Measurements from ENCODE around the gene GSTM4.

Gene GSTM4

GRCh38 chr1:109620401-109620791 lies 35.5 kb upstream of the GSTM4 start:
- no peak overlapping the region for H3K4ac ChIP-seq (ENCODE audit: low read depth, low read length)
- no CpG with 5 or more reads among the region's 9 CpGs for WGBS (ENCODE audit: extremely low coverage, insufficient coverage, low lambda C conversion rate)
- H3K27me3 ChIP-seq (ENCODE audit: insufficient read depth, low read length, poor library complexity), result no peaks in the 10 kb centered on the region
- peak overlapping the region; percentile 42 for H3K18ac ChIP-seq (ENCODE audit: low read length)
- H4K8ac ChIP-seq (ENCODE audit: low read depth, low read length), result no peak overlapping the region
- peaks cover 2% of the 10 kb centered on the region for H3K4me1 ChIP-seq (ENCODE audit: control insufficient read depth, low read depth, low read length)
- peak overlapping the region; percentile 60 for H3K27ac ChIP-seq (ENCODE audit: low read depth, low read length)
- no peak overlapping the region for H2BK15ac ChIP-seq (replicated peaks; ENCODE audit: low read depth)
- peak overlapping the region; percentile 96 for H3K56ac ChIP-seq (ENCODE audit: low read length)
- peak overlapping the region; percentile 98 for H3K4me2 ChIP-seq (ENCODE audit: low read length)
- H3K79me1 ChIP-seq (ENCODE audit: low read length), result peaks cover 23% of the 10 kb centered on the region
- H2AK5ac ChIP-seq (ENCODE audit: low read length), result peak overlapping the region; percentile 59
- peak overlapping the region; percentile 78 for H2BK5ac ChIP-seq (ENCODE audit: low read length)
- no peak overlapping the region for H4K5ac ChIP-seq (ENCODE audit: low read length)
- no peak overlapping the region for H2BK120ac ChIP-seq (ENCODE audit: low read depth, low read length)
- H3K4me3 ChIP-seq (ENCODE audit: low read length), result peak overlapping the region; percentile 89
- peak overlapping the region; percentile 90 for H3K23ac ChIP-seq (ENCODE audit: low read length)
- H3K79me2 ChIP-seq (ENCODE audit: control insufficient read depth, insufficient read depth, low read length), result peaks cover 30% of the 10 kb centered on the region
- DNase-seq, result peak; percentile 67
- H3K9ac ChIP-seq (ENCODE audit: low read length), result peak overlapping the region; percentile 97
- no peaks in the 10 kb centered on the region for H3K36me3 ChIP-seq (ENCODE audit: control insufficient read depth, insufficient read depth, low read length)

DNA sequence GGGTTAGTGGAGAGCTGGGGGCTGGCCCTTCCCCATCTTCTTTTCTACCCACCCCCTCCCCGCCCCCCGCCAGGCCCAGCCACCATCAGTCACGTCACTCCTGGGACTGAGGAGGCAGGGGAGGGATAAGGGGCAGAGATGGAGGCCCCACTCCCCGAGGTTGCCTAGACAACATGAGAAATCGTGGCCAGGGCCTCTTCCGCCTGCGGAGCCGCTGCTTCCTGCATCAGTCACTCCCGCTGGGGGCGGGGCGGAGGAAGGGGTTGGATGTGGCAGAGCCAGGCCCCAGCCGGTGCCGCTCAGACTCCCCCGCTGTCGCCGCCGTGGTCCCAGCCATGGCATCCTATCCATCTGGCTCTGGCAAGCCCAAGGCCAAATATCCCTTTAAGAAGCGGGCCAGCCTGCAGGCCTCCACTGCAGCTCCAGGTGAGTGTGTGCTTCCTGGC lies 35.0 kb upstream of the GSTM4 start:
- H3K18ac ChIP-seq (ENCODE audit: low read length), result peak overlapping the region; percentile 42
- no peak overlapping the region for H4K5ac ChIP-seq (ENCODE audit: low read length)
- H3K79me2 ChIP-seq (ENCODE audit: control insufficient read depth, insufficient read depth, low read length), result peaks cover 30% of the 10 kb centered on the region
- peak overlapping the region; percentile 96 for H3K56ac ChIP-seq (ENCODE audit: low read length)
- peak overlapping the region; percentile 98 for H3K4me2 ChIP-seq (ENCODE audit: low read length)
- DNase-seq, result peak; percentile 96
- no peaks in the 10 kb centered on the region for H3K36me3 ChIP-seq (ENCODE audit: control insufficient read depth, insufficient read depth, low read length)
- H3K23ac ChIP-seq (ENCODE audit: low read length), result no peak overlapping the region
- no peak overlapping the region for H3K27ac ChIP-seq (ENCODE audit: low read depth, low read length)
- WGBS (ENCODE audit: extremely low coverage, insufficient coverage, low lambda C conversion rate), result no CpG with 5 or more reads among the region's 18 CpGs
- H4K8ac ChIP-seq (ENCODE audit: low read depth, low read length), result no peak overlapping the region
- no peak overlapping the region for H3K4ac ChIP-seq (ENCODE audit: low read depth, low read length)
- H3K79me1 ChIP-seq (ENCODE audit: low read length), result peaks cover 23% of the 10 kb centered on the region
- peak overlapping the region; percentile 97 for H3K9ac ChIP-seq (ENCODE audit: low read length)
- no peak overlapping the region for H2BK5ac ChIP-seq (ENCODE audit: low read length)
- no peak overlapping the region for H2BK120ac ChIP-seq (ENCODE audit: low read depth, low read length)
- H3K4me1 ChIP-seq (ENCODE audit: control insufficient read depth, low read depth, low read length), result peaks cover 2% of the 10 kb centered on the region
- H2AK5ac ChIP-seq (ENCODE audit: low read length), result no peak overlapping the region
- no peak overlapping the region for H2BK15ac ChIP-seq (replicated peaks; ENCODE audit: low read depth)
- H3K4me3 ChIP-seq (ENCODE audit: low read length), result peak overlapping the region; percentile 89
- H3K27me3 ChIP-seq (ENCODE audit: insufficient read depth, low read length, poor library complexity), result no peaks in the 10 kb centered on the region

- Histone ChIP-seq H4K5ac (ENCODE audit: low read length) (no peak overlapping the region), H3K4me3 (ENCODE audit: low read length) (no peak overlapping the region), H2BK120ac (ENCODE audit: low read depth, low read length) (no peak overlapping the region), H2BK5ac (ENCODE audit: low read length) (no peak overlapping the region), H3K23ac (ENCODE audit: low read length) (no peak overlapping the region), H3K36me3 (ENCODE audit: control insufficient read depth, insufficient read depth, low read length) (no peaks in the 10 kb centered on the region), H3K79me2 (ENCODE audit: control insufficient read depth, insufficient read depth, low read length) (peaks cover 30% of the 10 kb centered on the region), H2BK15ac (replicated peaks; ENCODE audit: low read depth) (no peak overlapping the region), H3K79me1 (ENCODE audit: low read length) (peaks cover 23% of the 10 kb centered on the region), H2AK5ac (ENCODE audit: low read length) (no peak overlapping the region), H3K27ac (ENCODE audit: low read depth, low read length) (no peak overlapping the region), H3K4me1 (ENCODE audit: control insufficient read depth, low read depth, low read length) (peaks cover 2% of the 10 kb centered on the region), H3K9ac (ENCODE audit: low read length) (peak overlapping the region; percentile 76), H3K27me3 (ENCODE audit: insufficient read depth, low read length, poor library complexity) (no peaks in the 10 kb centered on the region), H3K56ac (ENCODE audit: low read length) (peak overlapping the region; percentile 56), H3K18ac (ENCODE audit: low read length) (no peak overlapping the region), H3K4me2 (ENCODE audit: low read length) (peak overlapping the region; percentile 85), H3K4ac (ENCODE audit: low read depth, low read length) (no peak overlapping the region), H4K8ac (ENCODE audit: low read depth, low read length) (no peak overlapping the region)
- no peak for DNase-seq
- no CpG with 5 or more reads among the region's 13 CpGs for WGBS (ENCODE audit: extremely low coverage, insufficient coverage, low lambda C conversion rate)
Measured at GRCh38 chr1:109621379-109622136, 34.3 kb upstream of the GSTM4 start.

- no CpG with 5 or more reads among the region's 11 CpGs for WGBS (ENCODE audit: extremely low coverage, insufficient coverage, low lambda C conversion rate)
- Histone ChIP-seq H3K9ac (ENCODE audit: low read length) (no peak overlapping the region), H3K27me3 (ENCODE audit: insufficient read depth, low read length, poor library complexity) (no peaks in the 10 kb centered on the region), H3K36me3 (ENCODE audit: control insufficient read depth, insufficient read depth, low read length) (no peaks in the 10 kb centered on the region), H3K27ac (ENCODE audit: low read depth, low read length) (no peak overlapping the region), H3K18ac (ENCODE audit: low read length) (no peak overlapping the region), H4K8ac (ENCODE audit: low read depth, low read length) (no peak overlapping the region), H3K79me2 (ENCODE audit: control insufficient read depth, insufficient read depth, low read length) (peaks cover 30% of the 10 kb centered on the region), H2BK120ac (ENCODE audit: low read depth, low read length) (no peak overlapping the region), H3K56ac (ENCODE audit: low read length) (no peak overlapping the region), H3K23ac (ENCODE audit: low read length) (no peak overlapping the region), H2AK5ac (ENCODE audit: low read length) (no peak overlapping the region), H3K4me2 (ENCODE audit: low read length) (no peak overlapping the region), H4K5ac (ENCODE audit: low read length) (no peak overlapping the region), H3K4me1 (ENCODE audit: control insufficient read depth, low read depth, low read length) (peaks cover 2% of the 10 kb centered on the region), H2BK15ac (replicated peaks; ENCODE audit: low read depth) (no peak overlapping the region), H3K4ac (ENCODE audit: low read depth, low read length) (no peak overlapping the region), H2BK5ac (ENCODE audit: low read length) (no peak overlapping the region), H3K4me3 (ENCODE audit: low read length) (no peak overlapping the region), H3K79me1 (ENCODE audit: low read length) (peaks cover 23% of the 10 kb centered on the region)
- DNase-seq, result no peak
Measured at GRCh38 chr1:109622137-109622892, 33.6 kb upstream of the GSTM4 start.

DNA sequence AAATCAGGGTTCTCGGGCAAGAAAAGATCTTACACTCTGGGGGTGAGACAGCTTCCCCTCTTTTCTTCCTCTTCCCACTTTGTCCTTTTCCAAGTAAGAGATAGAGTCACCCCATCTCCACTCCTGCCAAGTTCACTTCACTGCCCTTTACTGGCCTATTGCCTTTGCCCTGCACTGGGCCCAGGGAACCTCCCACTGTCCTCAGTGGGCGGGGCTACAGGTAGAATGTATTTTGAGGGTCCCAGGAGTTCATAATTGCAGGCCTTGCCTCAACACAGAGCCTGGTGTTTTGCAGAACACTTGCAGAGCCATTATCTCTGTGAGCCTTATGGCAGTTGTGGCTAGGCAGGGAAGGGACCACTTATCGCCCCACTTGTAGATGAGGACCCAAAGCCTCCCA lies 33.0 kb upstream of the GSTM4 start:
- H3K18ac ChIP-seq (ENCODE audit: low read length), result no peak overlapping the region
- no CpG with 5 or more reads among the region's 3 CpGs for WGBS (ENCODE audit: extremely low coverage, insufficient coverage, low lambda C conversion rate)
- no peak overlapping the region for H2BK15ac ChIP-seq (replicated peaks; ENCODE audit: low read depth)
- no peak overlapping the region for H2BK120ac ChIP-seq (ENCODE audit: low read depth, low read length)
- H3K79me2 ChIP-seq (ENCODE audit: control insufficient read depth, insufficient read depth, low read length), result peaks cover 30% of the 10 kb centered on the region
- H3K4ac ChIP-seq (ENCODE audit: low read depth, low read length), result no peak overlapping the region
- no peak overlapping the region for H2AK5ac ChIP-seq (ENCODE audit: low read length)
- H3K56ac ChIP-seq (ENCODE audit: low read length), result no peak overlapping the region
- no peak for DNase-seq
- no peak overlapping the region for H4K8ac ChIP-seq (ENCODE audit: low read depth, low read length)
- no peak overlapping the region for H3K4me2 ChIP-seq (ENCODE audit: low read length)
- H4K5ac ChIP-seq (ENCODE audit: low read length), result no peak overlapping the region
- no peaks in the 10 kb centered on the region for H3K4me1 ChIP-seq (ENCODE audit: control insufficient read depth, low read depth, low read length)
- no peak overlapping the region for H3K4me3 ChIP-seq (ENCODE audit: low read length)
- no peak overlapping the region for H3K9ac ChIP-seq (ENCODE audit: low read length)
- H3K23ac ChIP-seq (ENCODE audit: low read length), result no peak overlapping the region
- H3K79me1 ChIP-seq (ENCODE audit: low read length), result peaks cover 23% of the 10 kb centered on the region
- H2BK5ac ChIP-seq (ENCODE audit: low read length), result no peak overlapping the region
- no peak overlapping the region for H3K27ac ChIP-seq (ENCODE audit: low read depth, low read length)
- H3K27me3 ChIP-seq (ENCODE audit: insufficient read depth, low read length, poor library complexity), result no peaks in the 10 kb centered on the region
- H3K36me3 ChIP-seq (ENCODE audit: control insufficient read depth, insufficient read depth, low read length), result no peaks in the 10 kb centered on the region

Measured in mesendoderm (in vitro differentiated cells).